HG03460 (cell line): ENCODE measurements around the gene PGA5.
"Not testable (repeated sequence)": the region's sequence is repeated elsewhere in the genome, so short reads cannot be mapped to it uniquely, and the experiment has no call there.

Experiments used
- ATAC-seq: cut with Tn5 transposase; IDR thresholded peaks from one replicate; pipeline ENCODE4 v1.9.1; 2021; ENCODE audit not compliant: unreplicated experiment

The PGA5 gene

DNA sequence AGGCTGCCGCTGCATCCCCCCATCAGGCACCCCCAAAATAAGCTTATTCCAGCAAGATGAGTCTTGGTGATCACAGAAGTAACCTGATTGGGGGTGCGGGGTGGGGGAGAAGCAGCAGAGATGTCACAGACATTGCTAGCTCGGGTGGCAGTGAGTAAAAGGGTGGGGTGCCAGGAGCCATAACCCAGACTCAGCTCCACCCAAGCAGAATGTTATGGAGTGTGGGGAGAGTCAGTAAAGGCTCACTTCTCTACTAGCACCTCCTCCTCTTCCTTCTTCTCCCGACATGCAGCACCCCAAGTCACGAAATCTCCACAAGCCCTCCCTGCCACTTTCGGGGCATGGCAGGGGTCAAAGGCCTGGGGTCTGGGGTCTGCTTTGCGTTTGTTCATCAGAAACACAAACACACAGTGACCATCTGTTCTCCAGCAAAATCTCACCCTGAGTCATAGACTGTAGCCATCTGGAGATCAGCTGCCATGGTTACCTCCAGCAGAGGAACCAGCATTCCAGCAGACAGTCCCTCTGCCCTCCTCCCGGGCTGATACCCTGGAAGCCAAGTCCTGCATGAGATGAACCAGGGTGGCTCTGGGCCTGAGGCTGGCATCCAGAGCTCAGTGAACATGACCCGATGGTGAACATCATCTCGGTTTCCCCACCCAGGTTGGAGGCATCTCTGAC lies 14.4 kb upstream of the PGA5 start:
- not testable (repeated sequence) for ATAC-seq

DNA sequence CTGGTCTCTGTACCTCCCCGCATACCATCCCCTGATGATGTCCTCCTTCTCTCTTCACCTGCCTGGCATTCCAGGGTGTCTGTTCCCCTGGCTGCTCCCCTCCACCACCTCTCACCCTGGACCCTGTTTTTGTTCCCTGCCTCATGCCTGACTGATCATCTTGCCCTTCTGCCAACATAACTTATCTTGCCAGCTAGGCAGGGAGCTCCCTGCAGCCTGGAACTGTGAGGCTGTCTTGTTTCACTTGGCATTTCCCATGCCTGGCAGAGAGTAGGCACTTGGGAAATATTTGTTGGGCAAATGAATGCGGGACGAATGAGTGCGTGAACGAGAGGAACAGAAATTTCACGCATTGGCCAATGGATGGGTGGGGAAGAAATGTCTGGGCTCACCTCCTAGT lies 11.5 kb upstream of the PGA5 start:
- not testable (repeated sequence) for ATAC-seq

DNA sequence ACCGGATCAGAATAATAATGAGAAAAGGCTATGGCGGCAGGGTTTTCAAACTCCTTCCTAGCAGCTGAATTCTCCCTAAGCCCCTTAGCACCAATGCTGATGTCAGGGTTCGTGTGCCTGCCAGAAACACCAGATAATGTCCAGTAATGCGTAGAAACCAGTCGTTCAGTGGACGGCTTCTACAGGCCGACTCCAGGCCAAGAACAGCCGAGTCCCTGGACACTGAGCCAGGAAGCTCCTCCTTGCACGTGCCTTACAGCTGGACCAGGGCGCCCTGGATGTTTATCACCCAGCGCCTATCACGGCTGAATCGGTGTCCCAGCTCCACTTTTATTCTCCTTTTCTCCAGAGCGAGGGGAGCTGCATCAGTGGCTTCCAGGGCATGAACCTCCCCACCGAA lies 9.9 kb upstream of the PGA5 start:
- ATAC-seq = not testable (repeated sequence)

DNA sequence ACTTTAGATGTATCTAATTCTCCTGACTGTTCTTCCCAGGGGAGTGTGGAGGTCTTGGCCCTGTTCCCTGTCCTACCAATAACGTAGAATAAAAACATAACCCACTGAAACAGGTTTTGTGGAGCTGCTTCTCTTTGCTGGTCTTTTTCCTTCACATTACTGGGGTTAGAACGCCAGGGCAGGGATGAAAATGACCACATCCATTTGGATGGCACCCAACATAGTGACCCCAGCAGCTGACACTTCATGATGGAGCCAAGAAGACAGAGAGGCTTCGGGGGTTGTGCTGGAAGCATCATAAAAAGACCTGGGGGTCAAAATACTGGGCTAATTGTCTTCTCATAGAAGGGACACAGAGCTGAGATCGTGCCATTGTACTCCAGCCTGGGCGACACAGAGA lies 9.4 kb upstream of the PGA5 start:
- ATAC-seq = not testable (repeated sequence)

DNA sequence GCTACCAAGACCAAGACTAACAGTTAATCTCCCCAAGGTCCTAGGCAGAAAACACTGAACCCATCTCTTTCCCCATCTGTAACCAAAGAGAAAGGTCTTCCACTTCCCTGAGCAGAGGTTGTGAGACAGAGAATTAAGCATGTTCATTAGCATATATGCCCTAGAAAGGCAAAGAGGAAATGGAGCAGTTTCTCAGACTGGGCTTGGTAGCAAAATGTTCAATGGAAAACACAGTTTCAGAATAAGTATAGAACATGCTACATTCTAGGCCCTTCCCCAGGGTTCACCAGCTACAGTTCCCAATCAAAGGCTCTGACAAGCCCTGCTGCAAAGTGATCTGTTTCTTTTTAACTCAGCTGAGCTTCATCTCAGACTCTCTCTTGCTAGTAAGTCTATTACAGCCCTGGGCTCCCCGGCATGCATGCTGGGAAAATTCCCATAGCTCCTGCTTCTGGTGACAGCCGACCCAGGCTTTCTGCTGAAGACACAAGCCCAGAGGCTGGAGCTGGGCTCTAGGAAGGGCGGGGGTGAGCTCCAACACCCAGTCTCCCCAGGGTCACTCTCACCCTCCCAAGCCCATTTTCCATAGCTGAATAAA lies 8.3 kb upstream of the PGA5 start:
- not testable (repeated sequence) for ATAC-seq

DNA sequence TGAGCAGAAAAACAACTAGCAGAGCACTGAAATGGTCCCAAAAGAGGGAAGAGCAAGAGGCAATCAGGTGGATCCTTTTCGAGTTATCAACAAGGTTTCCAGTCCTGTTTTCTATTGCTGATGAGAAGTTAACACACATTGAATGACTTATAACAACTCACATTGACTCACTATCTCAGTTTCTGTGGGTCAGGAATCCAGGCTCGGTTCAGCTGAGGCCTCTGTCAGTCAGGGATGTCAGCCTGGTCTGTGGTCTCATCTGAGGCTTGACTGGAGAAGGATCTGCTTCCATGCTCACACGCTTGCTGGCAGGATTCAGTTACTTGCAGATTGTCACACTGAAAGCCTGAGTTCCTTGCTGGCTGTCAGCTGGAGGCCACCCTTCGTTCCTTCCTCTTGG lies 3.8 kb upstream of the PGA5 start:
- not testable (repeated sequence) for ATAC-seq

DNA sequence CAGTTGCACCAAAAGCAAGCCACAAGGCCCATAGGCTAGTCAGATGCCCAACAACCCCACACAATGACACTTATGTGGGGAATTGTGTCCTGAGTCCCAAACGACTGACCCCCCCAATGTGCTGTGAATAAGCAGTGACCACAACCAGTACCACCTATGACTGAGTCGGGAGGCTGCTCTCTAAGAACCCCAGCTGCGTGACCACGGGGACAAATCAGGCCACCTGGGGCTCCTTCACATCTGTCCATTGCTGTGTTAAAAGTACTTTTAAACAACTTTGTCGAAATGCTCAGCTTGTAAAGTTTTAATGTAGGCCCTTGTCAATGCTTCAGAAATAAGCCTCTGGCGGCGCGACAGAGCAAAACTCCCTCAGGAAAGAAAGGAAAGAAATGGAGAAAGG lies 687 bp upstream of the PGA5 start:
- ATAC-seq = not testable (repeated sequence)

DNA sequence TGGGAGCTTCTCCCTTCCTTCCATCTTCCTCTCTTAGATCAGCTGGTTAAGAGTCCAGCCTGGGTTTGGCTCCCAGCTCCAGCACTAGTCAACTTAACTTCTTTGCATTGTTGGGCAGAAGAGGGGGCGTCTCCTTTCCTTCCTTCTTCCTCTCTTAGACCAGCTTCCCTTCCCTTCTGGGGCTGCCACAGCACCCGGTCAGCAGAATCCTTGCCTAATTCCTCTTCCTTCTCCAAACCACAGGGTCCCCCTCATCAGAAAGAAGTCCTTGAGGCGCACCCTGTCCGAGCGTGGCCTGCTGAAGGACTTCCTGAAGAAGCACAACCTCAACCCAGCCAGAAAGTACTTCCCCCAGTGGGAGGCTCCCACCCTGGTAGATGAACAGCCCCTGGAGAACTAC lies 551 bp downstream of the PGA5 start:
- not testable (repeated sequence) for ATAC-seq

DNA sequence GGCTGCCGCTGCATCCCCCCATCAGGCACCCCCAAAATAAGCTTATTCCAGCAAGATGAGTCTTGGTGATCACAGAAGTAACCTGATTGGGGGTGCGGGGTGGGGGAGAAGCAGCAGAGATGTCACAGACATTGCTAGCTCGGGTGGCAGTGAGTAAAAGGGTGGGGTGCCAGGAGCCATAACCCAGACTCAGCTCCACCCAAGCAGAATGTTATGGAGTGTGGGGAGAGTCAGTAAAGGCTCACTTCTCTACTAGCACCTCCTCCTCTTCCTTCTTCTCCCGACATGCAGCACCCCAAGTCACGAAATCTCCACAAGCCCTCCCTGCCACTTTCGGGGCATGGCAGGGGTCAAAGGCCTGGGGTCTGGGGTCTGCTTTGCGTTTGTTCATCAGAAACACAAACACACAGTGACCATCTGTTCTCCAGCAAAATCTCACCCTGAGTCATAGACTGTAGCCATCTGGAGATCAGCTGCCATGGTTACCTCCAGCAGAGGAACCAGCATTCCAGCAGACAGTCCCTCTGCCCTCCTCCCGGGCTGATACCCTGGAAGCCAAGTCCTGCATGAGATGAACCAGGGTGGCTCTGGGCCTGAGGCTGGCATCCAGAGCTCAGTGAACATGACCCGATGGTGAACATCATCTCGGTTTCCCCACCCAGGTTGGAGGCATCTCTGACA lies 4.4 kb downstream of the PGA5 start:
- ATAC-seq = not testable (repeated sequence)

DNA sequence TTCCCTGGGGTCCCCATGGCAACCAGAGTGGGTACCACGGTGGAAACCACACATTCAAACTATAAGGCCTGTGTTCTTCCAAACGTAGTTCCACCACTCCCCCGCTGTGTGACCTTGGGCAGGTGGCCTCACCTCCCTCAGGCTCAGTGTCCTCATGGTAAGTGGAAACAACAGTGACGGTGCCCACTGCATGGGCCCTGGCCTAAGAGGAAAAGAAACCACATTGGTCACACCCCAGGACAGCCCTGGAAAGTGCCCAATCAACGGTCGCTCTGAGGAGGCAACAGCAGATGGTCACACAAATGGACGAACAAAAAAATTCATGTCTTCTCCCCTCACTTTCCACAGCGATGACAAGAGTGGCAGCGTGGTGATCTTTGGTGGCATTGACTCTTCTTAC lies 7.1 kb downstream of the PGA5 start:
- ATAC-seq = not testable (repeated sequence)

DNA sequence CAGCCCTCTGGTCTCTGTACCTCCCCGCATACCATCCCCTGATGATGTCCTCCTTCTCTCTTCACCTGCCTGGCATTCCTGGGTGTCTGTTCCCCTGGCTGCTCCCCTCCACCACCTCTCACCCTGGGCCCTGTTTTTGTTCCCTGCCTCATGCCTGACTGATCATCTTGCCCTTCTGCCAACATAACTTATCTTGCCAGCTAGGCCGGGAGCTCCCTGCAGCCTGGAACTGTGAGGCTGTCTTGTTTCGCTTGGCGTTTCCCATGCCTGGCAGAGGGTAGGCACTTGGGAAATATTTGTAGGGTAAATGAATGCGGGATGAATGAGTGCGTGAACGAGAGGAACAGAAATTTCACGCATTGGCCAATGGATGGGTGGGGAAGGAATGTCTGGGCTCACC lies 8.2 kb downstream of the PGA5 start:
- not testable (repeated sequence) for ATAC-seq

DNA sequence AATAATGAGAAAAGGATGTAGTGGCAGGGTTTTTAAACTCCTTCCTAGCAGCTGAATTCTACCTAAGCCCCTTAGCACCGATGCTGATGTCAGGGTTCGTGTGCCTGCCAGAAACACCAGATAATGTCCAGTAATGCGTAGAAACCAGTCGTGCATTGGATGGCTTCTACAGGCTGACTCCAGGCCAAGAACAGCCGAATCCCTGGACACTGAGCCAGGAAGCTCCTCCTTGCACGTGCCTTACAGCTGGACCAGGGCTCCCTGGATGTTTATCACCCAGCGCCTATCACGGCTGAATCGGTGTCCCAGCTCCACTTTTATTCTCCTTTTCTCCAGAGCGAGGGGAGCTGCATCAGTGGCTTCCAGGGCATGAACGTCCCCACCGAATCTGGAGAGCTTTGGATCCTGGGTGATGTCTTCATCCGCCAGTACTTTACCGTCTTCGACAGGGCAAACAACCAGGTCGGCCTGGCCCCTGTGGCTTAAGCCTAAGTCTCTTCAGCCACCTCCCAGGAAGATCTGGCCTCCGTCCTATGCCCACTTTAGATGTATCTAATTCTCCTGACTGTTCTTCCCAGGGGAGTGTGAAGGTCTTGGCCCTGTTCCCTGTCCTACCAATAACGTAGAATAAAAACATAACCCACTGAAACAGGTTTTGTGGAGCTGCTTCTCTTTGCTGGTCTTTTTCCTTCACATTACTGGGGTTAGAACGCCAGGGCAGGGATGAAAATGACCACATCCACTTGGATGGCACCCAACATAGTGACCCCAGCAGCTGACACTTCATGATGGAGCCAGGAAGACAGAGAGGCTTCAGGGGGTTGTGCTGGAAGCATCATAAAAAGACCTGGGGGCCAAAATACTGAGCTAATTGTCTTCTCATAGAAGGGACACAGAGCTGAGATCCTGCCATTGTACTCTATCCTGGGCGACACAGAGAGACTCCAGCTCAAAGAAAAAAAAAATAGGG lies 10.1 kb downstream of the PGA5 start:
- not testable (repeated sequence) for ATAC-seq

DNA sequence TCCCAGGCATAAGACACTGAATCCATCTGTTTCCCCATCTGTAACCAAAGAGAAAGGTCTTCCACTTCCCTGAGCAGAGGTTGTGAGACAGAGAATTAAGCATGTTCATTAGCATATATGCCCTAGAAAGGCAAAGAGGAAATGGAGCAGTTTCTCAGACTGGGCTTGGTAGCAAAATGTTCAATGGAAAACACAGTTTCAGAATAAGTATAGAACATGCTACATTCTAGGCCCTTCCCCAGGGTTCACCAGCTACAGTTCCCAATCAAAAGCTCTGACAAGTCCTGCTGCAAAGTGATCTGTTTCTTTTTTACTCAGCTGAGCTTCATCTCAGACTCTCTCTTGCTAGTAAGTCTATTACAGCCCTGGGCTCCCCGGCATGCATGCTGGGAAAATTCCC lies 11.4 kb downstream of the PGA5 start:
- ATAC-seq = not testable (repeated sequence)

DNA sequence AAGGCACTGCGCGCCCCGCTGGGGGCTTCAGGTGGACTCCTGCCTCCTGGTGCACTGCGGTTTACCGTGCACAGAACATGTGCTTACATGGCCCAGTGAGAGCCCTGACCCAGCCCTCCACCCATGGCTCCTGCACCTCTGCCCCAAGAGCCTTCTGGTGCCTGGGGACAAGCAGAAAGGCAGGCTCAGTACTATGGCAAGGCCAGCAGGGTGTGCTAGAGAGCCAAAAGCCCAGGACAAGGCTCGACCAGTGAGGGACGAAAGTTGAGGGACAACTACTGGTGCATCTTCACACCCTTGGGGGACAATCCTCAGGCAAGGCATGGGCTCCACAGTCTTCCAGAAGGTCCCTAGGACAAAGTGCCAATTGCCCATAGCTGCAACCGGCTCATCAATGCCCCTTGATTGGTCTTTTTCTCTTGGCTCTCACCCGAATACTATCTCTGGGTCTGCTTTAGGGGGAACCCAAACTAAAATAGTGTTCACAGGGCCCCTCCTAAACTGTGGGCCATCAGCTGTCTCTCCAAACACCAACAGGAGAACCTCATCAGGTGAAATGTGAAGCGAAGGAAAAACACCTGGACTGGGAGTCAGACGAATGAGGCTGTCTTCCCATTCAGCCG lies 13.5 kb downstream of the PGA5 start:
- ATAC-seq = peak; percentile 68

DNA sequence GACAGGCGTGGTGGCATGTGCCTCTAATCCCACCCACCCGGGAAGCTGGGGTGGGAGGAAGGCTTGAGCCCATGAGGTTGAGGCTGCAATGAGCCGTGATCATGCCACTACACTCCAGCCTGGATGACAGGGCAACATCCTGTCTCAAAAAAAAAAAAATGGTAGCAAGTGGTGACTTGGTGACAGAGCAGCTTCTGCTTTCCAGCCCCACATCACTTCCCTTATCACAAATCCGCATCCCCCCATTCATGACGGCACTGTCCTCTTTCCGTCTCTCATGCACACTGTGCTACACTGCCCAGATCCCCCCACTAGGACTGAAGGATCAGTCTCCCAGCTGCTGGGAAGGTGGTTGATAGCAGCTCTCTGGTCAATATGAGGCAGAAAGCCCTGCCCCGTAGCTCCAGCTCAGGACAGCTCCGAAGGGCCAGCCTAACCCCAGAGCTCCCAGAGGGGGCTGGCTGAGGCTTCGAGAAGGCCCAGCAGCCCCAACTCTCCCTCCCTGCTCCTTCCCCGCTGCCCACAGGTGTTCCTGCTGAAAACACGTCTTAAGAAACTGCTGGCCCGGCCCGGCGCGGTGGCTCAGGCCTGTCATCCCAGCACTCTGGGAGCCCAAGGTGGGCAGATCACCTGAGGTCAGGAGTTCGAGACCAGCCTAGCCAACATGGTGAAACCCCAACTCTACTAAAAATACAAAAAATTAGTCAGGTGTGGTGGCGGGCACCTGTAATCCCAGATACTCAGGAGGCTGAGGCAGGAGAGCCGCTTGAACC lies 15.9 kb downstream of the PGA5 start:
- no peak for ATAC-seq

DNA sequence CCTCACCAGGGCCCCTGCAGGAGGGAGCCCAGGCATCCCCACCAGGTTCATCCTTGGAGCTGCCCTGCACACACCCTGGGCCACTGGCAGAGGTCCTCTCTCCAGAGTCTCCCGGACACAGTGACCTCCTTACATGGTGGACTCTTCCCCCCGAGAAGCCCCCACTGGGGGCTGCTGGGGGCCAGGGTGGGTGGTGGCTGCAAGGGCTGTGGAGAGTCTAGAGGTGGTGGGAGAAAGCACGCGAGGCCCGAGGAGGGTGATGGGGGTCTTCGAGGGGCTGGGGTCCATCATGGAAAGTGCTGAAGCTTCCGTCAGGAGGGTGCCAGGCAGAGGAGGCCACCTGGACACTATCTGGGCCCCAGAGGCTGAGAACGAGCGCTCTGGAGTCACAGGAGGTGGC lies 17.6 kb downstream of the PGA5 start:
- no peak for ATAC-seq

DNA sequence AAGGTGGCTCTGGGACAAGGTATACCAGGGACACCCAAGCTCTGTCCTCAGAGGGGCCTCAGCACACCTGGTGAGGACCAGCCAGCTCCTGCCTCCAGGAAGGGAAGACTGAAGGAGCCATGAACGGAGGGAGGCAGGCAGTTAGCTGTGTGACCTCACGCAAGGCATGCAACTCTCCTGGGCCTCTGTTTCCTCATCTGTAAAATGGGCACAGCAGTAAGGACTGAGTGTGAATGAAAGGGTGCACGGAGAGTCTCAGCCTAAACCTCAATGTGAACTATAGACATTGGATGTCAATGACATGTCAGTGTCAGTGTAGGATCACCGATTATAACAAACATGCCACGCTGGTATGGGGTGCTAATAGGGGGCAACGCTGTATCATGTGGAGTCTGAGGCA lies 18.4 kb downstream of the PGA5 start:
- ATAC-seq = no peak

DNA sequence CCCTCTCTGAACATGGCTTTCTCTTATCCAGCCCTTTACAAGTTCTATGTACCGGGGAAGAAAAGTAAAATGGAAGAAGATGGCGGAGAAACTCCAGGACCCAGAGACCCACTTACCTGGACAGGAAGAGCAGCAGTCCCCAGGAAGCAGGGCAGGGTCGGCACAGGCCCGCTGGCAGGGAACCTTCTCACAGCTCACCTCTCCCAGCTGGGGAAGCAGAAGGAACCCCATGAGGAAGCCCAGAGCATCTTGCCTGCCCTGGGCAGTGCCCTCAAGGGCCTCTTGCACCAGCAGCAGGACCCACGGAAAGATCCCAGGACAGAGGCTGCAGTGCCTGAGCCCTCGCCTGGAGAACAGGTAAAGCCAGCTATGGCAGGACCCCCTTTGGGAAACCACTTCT lies 23.4 kb downstream of the PGA5 start:
- no peak for ATAC-seq

DNA sequence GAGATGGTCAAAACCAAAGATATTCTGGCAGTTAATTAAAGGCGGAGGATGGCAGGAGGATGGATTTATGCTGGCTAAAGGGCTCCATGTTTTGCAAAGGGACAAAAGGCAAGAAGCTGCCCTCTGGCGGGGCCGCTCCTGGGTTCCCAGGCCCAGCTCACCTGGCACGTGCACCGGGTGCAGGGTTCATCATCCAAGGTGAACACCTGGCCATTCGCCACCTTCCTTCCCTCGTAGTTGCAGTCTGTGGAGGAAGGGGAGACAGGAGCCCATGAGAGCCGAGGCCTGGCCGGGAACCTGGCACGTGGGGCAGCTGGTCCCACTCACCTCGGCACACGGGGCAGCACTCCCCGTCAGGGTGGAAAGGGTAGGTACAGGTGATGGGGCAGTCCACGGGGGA lies 23.8 kb downstream of the PGA5 start:
- ATAC-seq = no peak

DNA sequence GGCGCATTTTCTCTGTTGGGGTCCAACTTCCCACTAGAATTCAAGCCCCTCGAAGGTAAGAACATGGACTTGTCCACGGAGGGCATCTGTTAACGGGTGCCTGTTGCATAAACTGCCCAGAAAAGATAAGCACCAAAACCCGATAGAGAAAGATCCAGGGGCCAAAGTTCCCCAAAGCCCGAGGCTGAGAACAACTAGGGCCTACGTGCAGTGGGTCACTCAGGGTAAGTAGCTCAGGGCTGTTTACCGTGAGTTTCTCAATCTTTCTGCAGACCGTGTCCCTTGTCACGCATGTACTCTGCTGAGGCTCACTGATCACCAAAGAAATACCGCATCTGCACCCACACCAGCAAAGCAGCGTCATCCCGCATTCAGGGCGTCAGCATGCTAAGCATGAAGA lies 24.4 kb downstream of the PGA5 start:
- no peak for ATAC-seq
